Peyer's patch (tissue), 4 donors: ENCODE measurements around the gene CD52.

Experiments used
- CTCF ChIP-seq, 6 experiments: fragments of 450-650 bp in 4 of 6; fragments of 200-600 bp in 2 of 6; sonication (generic) in 1 of 6; IDR thresholded peaks; one replicate each; pipeline ENCODE4 v1.5.1; 2017 to 2019; ENCODE audit warnings: antibody characterized with exemption in 6 of 6, mild to moderate bottlenecking in 3 of 6, moderate library complexity in 1 of 6
- POLR2A ChIP-seq, 2 donors: fragments of 450-650 bp; IDR thresholded peaks; one replicate each; pipeline ENCODE4 v1.5.1; 2017; ENCODE audit warnings: antibody characterized with exemption in 2 of 2, mild to moderate bottlenecking in 2 of 2, moderate library complexity in 2 of 2

GRCh38 chr1:26286064-26286416, 31.7 kb upstream of the CD52 start:
- no peak for TF ChIP-seq CTCF (IDR thresholded peaks at IDR 0.05)
- no peak for TF ChIP-seq POLR2A (IDR thresholded peaks at IDR 0.05)
